K562 (cell line): ENCODE results near the gene DNAI1. TPM values are rescaled to one million over a fixed set of nuclear protein-coding genes. Genes with fewer than 3 reads are reported as not detected.

ENCODE experiments used
- ATAC-seq: fragments of 200-7000 bp; cut with Tn5 transposase; 3 replicates; pipeline ENCODE4 v1.9.1; 2020; ENCODE audit warnings: moderate library complexity
- BruUV-seq: library from RNA; stranded (reverse); fragments of 400-500 nt; replicated peaks from 2 replicates; lab custom pipeline; 2021; lab: Mats Ljungman, UMichigan
- CTCF ChIA-PET: fragments of 300-600 bp; formaldehyde crosslinking; extraction: SDS; loops from one replicate; lab custom pipeline; 2021; ENCODE audit warnings: low intra/inter-chr PET ratio; lab: Yijun Ruan, JAX
- POLR2A ChIA-PET: fragments of 300-600, 350-650 bp; sonication (Branson Sonifier 250); formaldehyde crosslinking; extraction: SDS; loops from one replicate; lab custom pipeline; 2021; ENCODE audit warnings: antibody characterized with exemption, inconsistent platforms; lab: Yijun Ruan, JAX
- DNase-seq, 4 experiments: peaks; one replicate each; pipeline versions ENCODE4 v3.0.0 to v3.0.0-alpha.2; 2011 to 2018; ENCODE audit warnings: low spot score in 3 of 4, mixed read lengths in 3 of 4; ENCODE audit errors: extremely low read depth in 1 of 4
- FAIRE-seq: peaks from 2 replicates; lab custom pipeline; 2011; peaks lifted over from hg19 to GRCh38; lab: Jason Lieb, UNC
- H2AFZ ChIP-seq: 2 replicates; pipeline ENCODE4 v1.6.0; 2011; ENCODE audit warnings: low read depth, low read length, control low read depth, inconsistent platforms
- H3K27ac ChIP-seq: fragments of 200-600 bp; 3 replicates; pipeline ENCODE4 v1.8.0; 2011; ENCODE audit warnings: low read depth, mild to moderate bottlenecking, control low read depth, inconsistent platforms, low read length, moderate library complexity, mixed read lengths; ENCODE audit errors: extremely low read depth
- H3K27me3 ChIP-seq, 2 experiments: fragments of 300-600 bp in 1 of 2; 2 replicates in 1 of 2; 3 replicates in 1 of 2; pipeline versions ENCODE4 v1.6.0 to v1.8.0; 2011; ENCODE audit warnings: inconsistent platforms in 2 of 2, low read length in 2 of 2, mild to moderate bottlenecking in 1 of 2, mixed read lengths in 1 of 2, moderate library complexity in 1 of 2; ENCODE audit not compliant: control insufficient read depth in 2 of 2, insufficient read depth in 2 of 2
- H3K36me3 ChIP-seq: fragments of 300-600 bp; 3 replicates; pipeline ENCODE4 v1.8.0; 2011; ENCODE audit warnings: mild to moderate bottlenecking, low read length, inconsistent platforms; ENCODE audit not compliant: control insufficient read depth, insufficient read depth
- H3K4me1 ChIP-seq, 2 experiments: fragments of 200-600 bp in 1 of 2; replicated peaks in 1 of 2; 2 replicates in 1 of 2; 3 replicates in 1 of 2; pipeline versions ENCODE4 v1.5.1 to v1.8.0; 2011; ENCODE audit warnings: inconsistent platforms in 2 of 2, low read length in 2 of 2, mild to moderate bottlenecking in 1 of 2, mixed read lengths in 1 of 2, moderate library complexity in 1 of 2; ENCODE audit not compliant: control insufficient read depth in 2 of 2, insufficient read depth in 2 of 2
- H3K4me2 ChIP-seq: 2 replicates; pipeline ENCODE4 v1.6.1; 2011; ENCODE audit warnings: low read length, control low read depth, inconsistent platforms, mixed read lengths; ENCODE audit not compliant: insufficient read depth
- H3K4me3 ChIP-seq: fragments of 200-600 bp; sonication (generic), shearing (Covaris generic); 2 replicates; pipeline ENCODE4 v1.5.1; 2016; ENCODE audit warnings: control low read depth, inconsistent platforms
- H3K79me2 ChIP-seq: fragments of 200-600 bp; 3 replicates; pipeline ENCODE4 v1.8.0; 2011; ENCODE audit warnings: low read length, inconsistent platforms; ENCODE audit not compliant: control insufficient read depth, insufficient read depth
- H3K9ac ChIP-seq, 2 experiments: 2 replicates each; pipeline versions ENCODE4 v1.6.0 to v1.6.1; 2011; ENCODE audit warnings: low read depth in 2 of 2, low read length in 2 of 2, control low read depth in 1 of 2, inconsistent platforms in 1 of 2, mild to moderate bottlenecking in 1 of 2, mixed read lengths in 1 of 2; ENCODE audit not compliant: insufficient read depth in 1 of 2
- H3K9me1 ChIP-seq: one replicate; pipeline ENCODE4 v1.6.0; 2011; ENCODE audit warnings: inconsistent platforms, mild to moderate bottlenecking, low read length, moderate library complexity; ENCODE audit not compliant: control insufficient read depth, insufficient read depth
- H3K9me3 ChIP-seq: replicated peaks from 2 replicates; pipeline ENCODE4 v1.5.1; 2011; ENCODE audit warnings: low read depth, low read length, inconsistent platforms; ENCODE audit not compliant: control insufficient read depth, insufficient read depth
- H4K20me1 ChIP-seq: replicated peaks from 2 replicates; pipeline ENCODE4 v1.6.1; 2011; ENCODE audit warnings: low read length, inconsistent platforms, mixed read lengths; ENCODE audit not compliant: control insufficient read depth, insufficient read depth
- ATF6 ChIP-seq: sonication (generic); formaldehyde crosslinking; IDR thresholded peaks from 2 replicates; pipeline ENCODE4 v1.4.0; 2020; ENCODE audit warnings: mild to moderate bottlenecking, missing genetic modification reagents
- BRF1 ChIP-seq: IDR thresholded peaks from 3 replicates; pipeline ENCODE4 v1.6.1; 2011; ENCODE audit warnings: borderline replicate concordance, mild to moderate bottlenecking; ENCODE audit not compliant: insufficient read length; ENCODE audit errors: extremely low read depth
- GATAD2B ChIP-seq: fragments of 450-650 bp; IDR thresholded peaks from 2 replicates; pipeline ENCODE4 v1.6.1; 2017; ENCODE audit warnings: mild to moderate bottlenecking, borderline replicate concordance
- PURB ChIP-seq: sonication (generic); formaldehyde crosslinking; IDR thresholded peaks from 2 replicates; pipeline ENCODE4 v1.9.0; 2021; ENCODE audit warnings: low read depth, mild to moderate bottlenecking, missing genetic modification reagents
- RBM22 ChIP-seq: fragments of 200-400 bp; formaldehyde crosslinking; IDR thresholded peaks from 2 replicates; pipeline ENCODE4 v1.6.1; 2018; ENCODE audit warnings: low read length, low read depth; ENCODE audit not compliant: poor library complexity, severe bottlenecking
- RBM34 ChIP-seq: fragments of 200-400 bp; formaldehyde crosslinking; IDR thresholded peaks from 2 replicates; pipeline ENCODE4 v1.6.1; 2018; ENCODE audit warnings: low read length, borderline replicate concordance; ENCODE audit not compliant: insufficient read depth
- ZNF277 ChIP-seq: fragments of 250-450 bp; sonication (Bioruptor Pico); IDR thresholded peaks from 2 replicates; pipeline ENCODE4 v1.8.0; 2022; ENCODE audit warnings: inconsistent platforms, mild to moderate bottlenecking, moderate library complexity, borderline replicate concordance
- ZNF398 ChIP-seq: fragments of 250-450 bp; sonication (Bioruptor Pico); IDR thresholded peaks from 2 replicates; pipeline ENCODE4 v1.8.0; 2021; ENCODE audit warnings: moderate library complexity, mild to moderate bottlenecking, inconsistent platforms
- ZNF445 ChIP-seq: fragments of 250-450 bp; sonication (Bioruptor Pico); IDR thresholded peaks from 2 replicates; pipeline ENCODE4 v1.4.0; 2020; ENCODE audit warnings: low read depth, mild to moderate bottlenecking, moderate library complexity
- WGBS: fragments of 100-300 bp; shearing (Covaris generic); methylation state at CpG from one replicate; pipeline ENCODE4 v1.1.6; 2016; ENCODE audit warnings: low coverage, mixed read lengths; ENCODE audit not compliant: insufficient coverage; ENCODE audit errors: missing lambda C conversion rate; 5-methylcytosine and 5-hydroxymethylcytosine counted together
- in situ Hi-C: fragments of 300-500 bp; cut with MboI; formaldehyde crosslinking; loops from 4 replicates; pipeline ENCODE4 v1.15.0; 2018; ENCODE audit warnings: inconsistent platforms, mixed read lengths
- intact Hi-C: fragments of 100-400 bp; cut with micrococcal nuclease; formaldehyde crosslinking; loops from 2 replicates; pipeline ENCODE4 v1.14.2; 2022
- polyA plus RNA-seq, 8 experiments: library from polyadenylated mRNA; depleted of rRNA in 4 of 8; stranded (reverse) in 5 of 8; unstranded in 3 of 8; fragments of >200 nt; fragmentation: Nextera tagmentation in 2 of 8; fragmentation: Illumina TruSeq in 1 of 8; extraction: Ambion mirVana in 2 of 8; extraction: Trizol in 1 of 8; gene quantifications; 2 replicates each; pipeline versions ENCODE4 v1.2.1 to v1.2.3, GENCODE V29; 2011 to 2014; ENCODE audit warnings: inconsistent platforms in 1 of 8, missing spikeins in 1 of 8
- total RNA-seq, 7 experiments: library from RNA; depleted of rRNA in 6 of 7; stranded (reverse); fragments of >200 nt in 6 of 7; fragmentation: Illumina TruSeq in 2 of 7; extraction: Trizol in 2 of 7; gene quantifications; 2 replicates each; pipeline versions ENCODE4 v1.2.1 to v1.2.3, GENCODE V29; 2011 to 2021; ENCODE audit warnings: low replicate concordance in 1 of 7

DNAI1 gene
- total and polyA plus RNA-seq, 9 of the 15 experiments (the other 6 are each of a cell fraction or from before 2014, with no cell fraction given) = 0.01 to 0.17 (median 0.04) TPM; not detected in 6

- POLR2A ChIA-PET = no interaction called here
- H3K27me3 ChIP-seq = peaks cover 0 to 52% of the 10 kb centered on the region in 2 experiments; a peak in 4 of 5 replicates
- TF ChIP-seq ZNF445 (CRISPR knock-in tag) (no peak), GATAD2B (no peak), PURB (CRISPR knock-in tag) (no peak), ZNF277 (CRISPR knock-in tag) (no peak), ATF6 (CRISPR knock-in tag) (no peak), ZNF398 (CRISPR knock-in tag) (no peak), RBM22 (no peak), BRF1 (no peak), RBM34 (no peak)
- FAIRE-seq (no peak), DNase-seq (no peak), ATAC-seq (no peak)
- no peak overlapping the region for H3K9ac ChIP-seq
- BruUV-seq = no TSS peak
- no peaks in the 10 kb centered on the region for H3K79me2 ChIP-seq
- CTCF ChIA-PET = no interaction called here
- no peaks in the 10 kb centered on the region for H3K9me1 ChIP-seq
- no peak overlapping the region for H3K4me3 ChIP-seq
- 0% methylated on average over 13 of the region's 18 CpGs for WGBS
- no peaks in the 10 kb centered on the region for H3K9me3 ChIP-seq
- H2AFZ ChIP-seq = no peak overlapping the region
- no peaks in the 10 kb centered on the region for H3K36me3 ChIP-seq
- in situ Hi-C loops = no loop called here
- intact Hi-C loops = no loop called here
- no peaks in the 10 kb centered on the region for H4K20me1 ChIP-seq
- H3K4me1 ChIP-seq = peaks cover 0 to 5% of the 10 kb centered on the region in 2 experiments; a peak in 1 of 5 replicates
- no peak overlapping the region for H3K27ac ChIP-seq
- no peak overlapping the region for H3K4me2 ChIP-seq
These were observed 95.0 kb downstream of the DNAI1 start for GRCh38 chr9:34553511-34554021.
